ENCODE results near the gene PDIA5. TPM values are rescaled to one million over a fixed set of nuclear protein-coding genes. Genes with fewer than 3 reads are reported as not detected.

The PDIA5 gene
- total RNA-seq, 1 donor from 2014 or later = 33.6 TPM

DNA sequence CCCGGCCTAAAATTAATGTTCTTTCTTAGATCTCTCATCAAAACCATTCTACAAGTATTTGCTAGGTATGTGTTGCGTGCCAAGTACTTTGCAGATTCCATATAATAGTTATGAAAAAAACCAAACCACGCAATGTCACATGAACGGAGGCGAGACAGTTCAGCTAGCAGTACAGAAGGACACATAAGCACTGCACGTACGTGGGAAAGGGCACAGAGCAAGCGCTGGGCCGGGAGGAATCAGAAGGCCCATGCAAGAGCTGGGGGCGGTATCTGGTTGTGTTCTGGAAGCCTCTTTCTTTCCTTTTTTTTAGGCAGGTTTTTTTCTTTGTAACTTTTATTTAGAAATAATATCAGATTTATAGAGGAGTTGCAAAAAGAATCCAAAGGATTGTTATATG lies 11.3 kb downstream of the PDIA5 start:
- ATAC-seq (no peak), DNase-seq (no peak)
- intact Hi-C loops (cut with DNase I) = no loop called here
- no peaks in the 10 kb centered on the region for H3K36me3 ChIP-seq
- no peak for TF ChIP-seq CTCF (IDR thresholded peaks at IDR 0.05)
- no peaks in the 10 kb centered on the region for H3K9me3 ChIP-seq
- H3K27ac ChIP-seq = no peak overlapping the region
- no peak overlapping the region for H3K4me3 ChIP-seq
- H3K4me1 ChIP-seq = peaks cover 34% of the 10 kb centered on the region
- no peaks in the 10 kb centered on the region for H3K27me3 ChIP-seq

GRCh38 chr3:123080864-123081562 lies 14.2 kb downstream of the PDIA5 start:
- intact Hi-C loops (cut with DNase I) = no loop called here
- ATAC-seq = no peak
- Histone ChIP-seq H3K4me3 (no peak overlapping the region), H3K27me3 (no peaks in the 10 kb centered on the region), H3K27ac (no peak overlapping the region), H3K9me3 (no peaks in the 10 kb centered on the region), H3K4me1 (peaks cover 57% of the 10 kb centered on the region), H3K36me3 (no peaks in the 10 kb centered on the region)
- TF ChIP-seq CTCF (IDR thresholded peaks at IDR 0.05) = no peak
- no peak for DNase-seq

GRCh38 chr3:123081718-123082369 lies 15.0 kb downstream of the PDIA5 start:
- Histone ChIP-seq H3K36me3 (no peaks in the 10 kb centered on the region), H3K4me3 (no peak overlapping the region), H3K27ac (no peak overlapping the region), H3K9me3 (no peaks in the 10 kb centered on the region), H3K27me3 (no peaks in the 10 kb centered on the region), H3K4me1 (peaks cover 54% of the 10 kb centered on the region)
- intact Hi-C loops (cut with DNase I) = no loop called here
- no peak for TF ChIP-seq CTCF (IDR thresholded peaks at IDR 0.05)
- ATAC-seq (no peak), DNase-seq (no peak)

DNA sequence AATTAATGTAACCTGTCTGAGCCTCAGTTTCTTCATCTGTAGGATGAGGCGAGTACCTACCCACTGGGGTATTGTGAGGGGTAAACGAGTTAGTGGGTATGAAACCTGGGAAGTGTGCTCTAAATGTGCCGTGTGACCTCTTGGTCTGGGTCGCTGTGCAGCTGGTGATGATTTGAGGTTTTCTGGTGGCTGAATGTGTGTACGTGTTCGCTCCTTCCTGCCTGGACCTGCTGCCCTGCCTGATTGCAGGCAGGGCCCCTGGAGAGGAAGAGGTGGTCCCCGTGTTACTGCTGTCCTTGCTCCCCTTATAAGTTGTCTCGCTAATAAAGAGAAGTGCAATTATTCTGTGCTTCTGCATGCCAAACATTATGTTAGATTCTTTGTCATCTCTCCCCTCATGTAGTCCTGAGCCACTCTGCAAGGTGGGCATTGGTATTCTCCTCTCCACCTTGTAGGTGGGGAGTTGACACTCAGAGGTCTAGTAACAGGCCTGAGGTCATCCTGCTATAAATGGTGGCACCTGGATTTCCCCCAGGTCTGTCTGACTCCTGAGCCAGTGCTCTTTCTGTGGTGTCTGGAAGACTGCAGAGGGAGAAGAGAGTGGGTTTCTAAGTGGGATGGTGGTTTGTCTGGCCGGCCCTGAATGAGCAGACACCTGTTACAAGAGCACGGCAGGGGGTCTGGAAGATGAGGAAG lies 15.7 kb downstream of the PDIA5 start:
- no peak for TF ChIP-seq CTCF (IDR thresholded peaks at IDR 0.05)
- no peak for ATAC-seq
- Histone ChIP-seq H3K4me3 (no peak overlapping the region), H3K4me1 (peaks cover 50% of the 10 kb centered on the region), H3K27ac (no peak overlapping the region), H3K36me3 (no peaks in the 10 kb centered on the region), H3K27me3 (no peaks in the 10 kb centered on the region), H3K9me3 (no peaks in the 10 kb centered on the region)
- no peak for DNase-seq
- intact Hi-C loops (cut with DNase I) = no loop called here

DNA sequence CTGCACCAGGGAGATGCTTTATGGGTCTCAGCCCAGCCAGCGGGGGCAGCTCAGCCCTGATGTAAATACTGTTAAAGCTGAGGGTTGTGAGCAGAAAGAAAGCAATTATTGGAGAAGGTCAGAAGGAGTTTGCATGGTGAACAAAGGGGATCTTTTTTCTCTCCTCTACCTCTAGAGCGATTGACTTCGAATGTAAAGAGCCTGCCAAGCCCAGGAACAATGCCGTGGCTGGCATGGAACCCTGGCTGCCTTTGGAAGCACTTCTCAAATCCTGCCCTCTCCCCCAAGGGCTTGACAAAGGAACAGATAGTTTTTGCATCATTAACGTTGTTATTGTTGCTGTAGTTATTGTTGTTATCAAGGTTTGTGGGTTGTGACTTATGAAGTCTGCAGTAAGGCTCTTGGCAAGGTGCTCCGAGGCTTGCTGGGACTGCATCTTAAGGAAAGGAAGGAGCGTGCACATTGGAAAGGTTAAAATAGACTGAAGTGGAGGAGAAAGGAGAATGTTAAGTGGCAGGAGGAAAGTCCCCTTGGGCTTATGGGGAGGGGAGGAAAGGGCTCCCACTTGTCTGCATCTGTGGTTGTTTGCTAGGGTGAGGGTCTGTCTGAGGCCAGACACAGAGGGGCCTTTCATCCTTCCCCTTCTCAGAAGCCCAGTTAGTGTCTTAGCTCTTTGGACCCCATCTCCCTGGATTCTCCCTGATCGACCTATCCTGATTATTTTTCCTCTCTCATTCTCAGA lies 16.7 kb downstream of the PDIA5 start:
- no peak overlapping the region for H3K4me3 ChIP-seq
- H3K27me3 ChIP-seq = no peaks in the 10 kb centered on the region
- H3K27ac ChIP-seq = no peak overlapping the region
- peaks cover 50% of the 10 kb centered on the region for H3K4me1 ChIP-seq
- no peak for TF ChIP-seq CTCF (IDR thresholded peaks at IDR 0.05)
- ATAC-seq (no peak), DNase-seq (no peak)
- intact Hi-C loops (cut with DNase I) = no loop called here
- no peaks in the 10 kb centered on the region for H3K36me3 ChIP-seq
- no peaks in the 10 kb centered on the region for H3K9me3 ChIP-seq

Measured in upper lobe of right lung (tissue), 1 donor.